Muscle of leg (tissue), 11 donors: ENCODE measurements around the gene STRA6. TPM values are rescaled to one million over a fixed set of nuclear protein-coding genes. Genes with fewer than 3 reads are reported as not detected.

ENCODE experiments used
- DNase-seq: peaks from one replicate; pipeline ENCODE4 v3.0.0; 2013
- H3K27ac ChIP-seq: one replicate; pipeline ENCODE4 v1.5.1; 2013; ENCODE audit warnings: mild to moderate bottlenecking, low read length, control low read depth
- H3K27me3 ChIP-seq: one replicate; pipeline ENCODE4 v1.6.1; 2013; ENCODE audit warnings: low read length; ENCODE audit not compliant: control insufficient read depth, insufficient read depth
- H3K36me3 ChIP-seq: one replicate; pipeline ENCODE4 v1.6.1; 2013; ENCODE audit warnings: low read length; ENCODE audit not compliant: control insufficient read depth, insufficient read depth
- H3K4me1 ChIP-seq: one replicate; pipeline ENCODE4 v1.6.1; 2013; ENCODE audit warnings: low read length; ENCODE audit not compliant: control insufficient read depth, insufficient read depth
- H3K4me3 ChIP-seq: one replicate; pipeline ENCODE4 v1.5.1; 2013; ENCODE audit warnings: low read length, control low read depth
- H3K9me3 ChIP-seq: replicated peaks from 2 replicates; pipeline ENCODE4 v1.6.1; 2013; ENCODE audit warnings: low read depth, low read length; ENCODE audit not compliant: control insufficient read depth
- WGBS: methylation state at CpG from one replicate; pipeline ENCODE4 v1.1.5; 2013; ENCODE audit warnings: missing lambda C conversion rate; ENCODE audit not compliant: insufficient coverage; 5-methylcytosine and 5-hydroxymethylcytosine counted together
- polyA plus RNA-seq, 8 donors: library from polyadenylated mRNA; unstranded; fragments of 120-200 nt; gene quantifications; one replicate each; pipeline versions ENCODE4 v1.2.1 to v1.2.3, GENCODE V29; 2013; ENCODE audit warnings: inconsistent platforms in 1 of 8, low replicate concordance in 1 of 8; ENCODE audit not compliant: insufficient read length in 8 of 8, insufficient read depth in 1 of 8
- total RNA-seq: library from RNA; stranded (reverse); fragments of 120-200 nt; gene quantifications from one replicate; pipeline ENCODE4 v1.2.4, GENCODE V29; 2013

Gene STRA6
- total and polyA plus RNA-seq, 9 donors, result 0.40 to 2.0 (median 1.1) TPM

DNA sequence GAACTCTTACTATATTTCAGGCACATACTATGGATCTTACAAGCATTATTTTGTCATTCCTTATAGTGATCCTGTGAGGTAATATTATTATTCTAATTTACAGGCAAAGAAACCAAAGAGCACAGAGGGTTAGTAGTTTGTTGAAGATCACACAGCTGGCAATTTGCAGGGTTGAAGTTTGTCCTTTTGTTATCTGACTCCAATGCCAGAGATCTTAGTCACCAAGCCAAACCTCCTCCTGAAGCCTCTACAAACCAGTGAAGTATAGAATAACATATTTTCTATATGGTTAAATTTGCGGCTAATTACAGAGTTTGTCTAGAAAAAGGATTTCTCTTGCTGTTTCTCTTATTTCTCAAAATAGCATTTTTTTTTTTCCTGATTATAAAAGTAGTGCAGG lies 61.0 kb downstream of the STRA6 start:
- no CpG with 5 or more reads among the region's 1 CpG for WGBS
- no peaks in the 10 kb centered on the region for H3K36me3 ChIP-seq
- DNase-seq, result no peak
- H3K27ac ChIP-seq, result no peak overlapping the region
- no peak overlapping the region for H3K4me3 ChIP-seq
- peaks cover 12% of the 10 kb centered on the region for H3K4me1 ChIP-seq
- peaks cover 1% of the 10 kb centered on the region for H3K9me3 ChIP-seq
- H3K27me3 ChIP-seq, result peaks cover 14% of the 10 kb centered on the region

- no peak for DNase-seq
- Histone ChIP-seq H3K4me1 (peaks cover 26% of the 10 kb centered on the region), H3K27ac (no peak overlapping the region), H3K9me3 (no peaks in the 10 kb centered on the region), H3K27me3 (peaks cover 39% of the 10 kb centered on the region), H3K36me3 (no peaks in the 10 kb centered on the region), H3K4me3 (no peak overlapping the region)
- WGBS, result 61% methylated on average over 4 of the region's 4 CpGs
Observed at GRCh38 chr15:74138642-74139041, 63.9 kb downstream of the STRA6 start.

GRCh38 chr15:74137537-74137894 lies 65.1 kb downstream of the STRA6 start:
- WGBS, result no CpG with 5 or more reads among the region's 2 CpGs
- H3K9me3 ChIP-seq, result peaks cover 4% of the 10 kb centered on the region
- peak overlapping the region; percentile 95 for H3K27ac ChIP-seq
- peak; percentile 85 for DNase-seq
- H3K36me3 ChIP-seq, result no peaks in the 10 kb centered on the region
- peaks cover 26% of the 10 kb centered on the region for H3K4me1 ChIP-seq
- peaks cover 50% of the 10 kb centered on the region for H3K27me3 ChIP-seq
- peak overlapping the region; percentile 54 for H3K4me3 ChIP-seq

GRCh38 chr15:74136814-74137536 lies 65.6 kb downstream of the STRA6 start:
- H3K4me3 ChIP-seq, result peak overlapping the region; percentile 54
- H3K4me1 ChIP-seq, result peaks cover 26% of the 10 kb centered on the region
- H3K36me3 ChIP-seq, result no peaks in the 10 kb centered on the region
- DNase-seq, result peak; percentile 69
- peak overlapping the region; percentile 95 for H3K27ac ChIP-seq
- peaks cover 4% of the 10 kb centered on the region for H3K9me3 ChIP-seq
- peaks cover 56% of the 10 kb centered on the region for H3K27me3 ChIP-seq
- 11% methylated on average over 12 of the region's 18 CpGs for WGBS

DNA sequence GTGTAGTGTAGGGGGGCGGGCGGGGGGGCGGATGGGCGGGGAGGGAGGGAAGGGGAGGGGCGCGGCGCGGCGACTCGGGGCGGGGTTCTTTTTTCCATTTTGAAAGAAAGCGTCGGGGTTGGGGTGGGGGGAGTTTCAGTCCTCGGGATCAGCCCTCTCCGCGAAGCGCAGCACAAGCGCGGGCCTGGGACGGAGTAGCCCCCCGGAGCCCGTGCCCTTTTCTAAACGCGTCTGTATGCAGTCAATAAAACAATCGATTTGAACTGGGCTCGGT lies 66.1 kb downstream of the STRA6 start:
- H3K4me3 ChIP-seq, result peak overlapping the region; percentile 54
- under 1% methylated on average over 15 of the region's 26 CpGs for WGBS
- no peak for DNase-seq
- peaks cover 26% of the 10 kb centered on the region for H3K4me1 ChIP-seq
- H3K36me3 ChIP-seq, result no peaks in the 10 kb centered on the region
- peak overlapping the region; percentile 95 for H3K27ac ChIP-seq
- H3K27me3 ChIP-seq, result peaks cover 61% of the 10 kb centered on the region
- peaks cover 4% of the 10 kb centered on the region for H3K9me3 ChIP-seq

DNA sequence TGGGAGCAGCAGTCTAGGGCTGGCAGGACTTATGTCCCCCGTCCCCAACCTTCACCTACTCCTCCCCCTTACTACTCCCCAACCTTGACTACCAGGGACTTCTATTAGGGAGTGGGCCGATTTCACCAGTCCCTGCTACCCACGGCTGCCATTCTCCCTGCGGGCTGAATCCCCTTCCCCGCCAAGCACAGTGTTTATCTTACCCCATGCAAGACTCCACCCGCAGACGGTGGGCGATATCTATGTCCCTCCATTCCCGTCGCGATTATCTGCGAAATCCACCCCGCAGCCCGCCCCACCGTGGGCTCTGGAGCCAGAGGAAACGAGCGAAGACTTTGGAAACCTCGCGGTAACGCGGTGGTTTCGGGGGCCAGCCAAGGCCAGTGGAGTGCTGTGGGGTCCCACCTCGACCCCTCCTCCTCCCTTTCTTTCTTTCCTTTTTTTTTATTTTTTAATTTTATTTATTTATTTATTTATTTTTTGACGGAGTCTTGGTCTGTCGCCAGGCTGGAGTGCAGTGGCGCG lies 67.5 kb downstream of the STRA6 start:
- H3K27me3 ChIP-seq, result peaks cover 75% of the 10 kb centered on the region
- H3K4me1 ChIP-seq, result peaks cover 33% of the 10 kb centered on the region
- H3K36me3 ChIP-seq, result no peaks in the 10 kb centered on the region
- no peak for DNase-seq
- WGBS, result 36% methylated on average over 7 of the region's 27 CpGs
- no peak overlapping the region for H3K27ac ChIP-seq
- H3K9me3 ChIP-seq, result peaks cover 4% of the 10 kb centered on the region
- H3K4me3 ChIP-seq, result no peak overlapping the region

- no peak for DNase-seq
- Histone ChIP-seq H3K4me3 (no peak overlapping the region), H3K4me1 (peaks cover 37% of the 10 kb centered on the region), H3K36me3 (no peaks in the 10 kb centered on the region), H3K9me3 (peaks cover 4% of the 10 kb centered on the region), H3K27me3 (peaks cover 81% of the 10 kb centered on the region), H3K27ac (no peak overlapping the region)
- 45% methylated on average over 50 of the region's 53 CpGs for WGBS
Observed at GRCh38 chr15:74134387-74135027, 68.1 kb downstream of the STRA6 start.

GRCh38 chr15:74133694-74134386 lies 68.7 kb downstream of the STRA6 start:
- Histone ChIP-seq H3K9me3 (peaks cover 4% of the 10 kb centered on the region), H3K4me1 (peaks cover 42% of the 10 kb centered on the region), H3K27ac (no peak overlapping the region), H3K4me3 (no peak overlapping the region), H3K27me3 (peaks cover 84% of the 10 kb centered on the region), H3K36me3 (no peaks in the 10 kb centered on the region)
- no peak for DNase-seq
- WGBS, result 32% methylated on average over 69 of the region's 71 CpGs

GRCh38 chr15:74132681-74133651 lies 69.6 kb downstream of the STRA6 start:
- no peak for DNase-seq
- peaks cover 51% of the 10 kb centered on the region for H3K4me1 ChIP-seq
- peaks cover 4% of the 10 kb centered on the region for H3K9me3 ChIP-seq
- H3K27me3 ChIP-seq, result peaks cover 93% of the 10 kb centered on the region
- no peaks in the 10 kb centered on the region for H3K36me3 ChIP-seq
- H3K27ac ChIP-seq, result no peak overlapping the region
- H3K4me3 ChIP-seq, result no peak overlapping the region
- WGBS, result 35% methylated on average over 88 of the region's 90 CpGs
